A549 (cell line): Measurements from ENCODE around the gene OR52A5. TPM values are rescaled to one million over a fixed set of nuclear protein-coding genes. Genes with fewer than 3 reads are reported as not detected.
"Not testable (repeated sequence)": the region's sequence is repeated elsewhere in the genome, so short reads cannot be mapped to it uniquely, and the experiment has no call there.

ENCODE experiments used
- ATAC-seq, 2 experiments: fragments of 200-7000 bp in 1 of 2; fragments of >200 bp in 1 of 2; cut with Nextera tagmentation in 1 of 2; cut with Tn5 transposase in 1 of 2; 3 replicates each; pipeline versions ENCODE4 v1.8.0 to v1.9.1; 2018 to 2020; ENCODE audit warnings: mild to moderate bottlenecking in 1 of 2, moderate library complexity in 1 of 2
- CTCF ChIA-PET: fragments of 300-600 bp; sonication (Branson Sonifier 250); formaldehyde crosslinking; extraction: SDS; loops from one replicate; lab custom pipeline; 2021; ENCODE audit warnings: antibody characterized with exemption, inconsistent platforms; lab: Yijun Ruan, JAX
- POLR2A ChIA-PET: fragments of 350-600 bp; formaldehyde crosslinking; extraction: SDS; loops from one replicate; lab custom pipeline; 2021; ENCODE audit warnings: antibody characterized with exemption, inconsistent platforms; lab: Yijun Ruan, JAX
- DNase-seq, 2 experiments: peaks; one replicate each; pipeline versions ENCODE4 v3.0.0 to v3.0.0-alpha.2; 2011 to 2016; ENCODE audit warnings: low read depth in 1 of 2, low spot score in 1 of 2
- FAIRE-seq: peaks from 2 replicates; lab custom pipeline; 2011; peaks lifted over from hg19 to GRCh38; lab: Jason Lieb, UNC
- H3K27ac ChIP-seq, 2 experiments: fragments of >200 bp; sonication (Bioruptor Twin); formaldehyde crosslinking; 3 replicates each; pipeline ENCODE4 v1.5.1; 2016 to 2017
- H3K4me1 ChIP-seq: fragments of >200 bp; sonication (Bioruptor Twin); formaldehyde crosslinking; 3 replicates; pipeline ENCODE4 v1.6.1; 2016
- H3K4me2 ChIP-seq: fragments of >200 bp; sonication (Bioruptor Twin); formaldehyde crosslinking; 3 replicates; pipeline ENCODE4 v1.6.1; 2016
- H3K4me3 ChIP-seq: fragments of >200 bp; sonication (Bioruptor Twin); formaldehyde crosslinking; 3 replicates; pipeline ENCODE4 v1.5.1; 2016
- H3K9me3 ChIP-seq: fragments of >200 bp; sonication (Bioruptor Twin); formaldehyde crosslinking; 3 replicates; pipeline ENCODE4 v1.6.1; 2016
- BHLHE40 ChIP-seq: IDR thresholded peaks from 2 replicates; pipeline ENCODE4 v1.6.1; 2012; ENCODE audit warnings: low read depth, low read length, inconsistent platforms
- CBX2 ChIP-seq: fragments of 200-600 bp; sonication (generic); IDR thresholded peaks from 2 replicates; pipeline ENCODE4 v1.6.1; 2016; ENCODE audit warnings: low read depth, mild to moderate bottlenecking, borderline replicate concordance
- EP300 ChIP-seq, 2 experiments: fragments of >200 bp; sonication (Bioruptor Twin); formaldehyde crosslinking; IDR thresholded peaks; 2 replicates in 1 of 2; 3 replicates in 1 of 2; pipeline ENCODE4 v1.6.1; 2016 to 2017
- ESRRA ChIP-seq: fragments of 150-350 bp; IDR thresholded peaks from 2 replicates; pipeline ENCODE4 v1.6.1; 2014; ENCODE audit warnings: mild to moderate bottlenecking, low read length, borderline replicate concordance
- GATA3 ChIP-seq: IDR thresholded peaks from 2 replicates; pipeline ENCODE4 v1.6.1; 2012; ENCODE audit warnings: borderline replicate concordance
- HEYL ChIP-seq: fragments of 250-450 bp; sonication (Bioruptor Pico); IDR thresholded peaks from 2 replicates; pipeline ENCODE4 v1.8.0; 2021; ENCODE audit warnings: mild to moderate bottlenecking, moderate library complexity
- HOXA7 ChIP-seq: fragments of 250-450 bp; sonication (Bioruptor Pico); IDR thresholded peaks from 2 replicates; pipeline ENCODE4 v1.5.0; 2020; ENCODE audit warnings: mild to moderate bottlenecking, moderate library complexity
- HOXB5 ChIP-seq: fragments of 250-450 bp; sonication (Bioruptor Pico); IDR thresholded peaks from 2 replicates; pipeline ENCODE4 v1.5.0; 2020; ENCODE audit warnings: mild to moderate bottlenecking, moderate library complexity
- KDM1A ChIP-seq: fragments of 200-600 bp; sonication (generic); IDR thresholded peaks from 2 replicates; pipeline ENCODE4 v1.6.1; 2016; ENCODE audit warnings: low read depth, mild to moderate bottlenecking
- MAZ ChIP-seq: fragments of 150-350 bp; IDR thresholded peaks from 2 replicates; pipeline ENCODE4 v1.6.1; 2014; ENCODE audit warnings: antibody characterized with exemption, low read depth, low read length, borderline replicate concordance
- NFE2L2 ChIP-seq: fragments of 150-350 bp; conservative IDR thresholded peaks from 2 replicates; pipeline ENCODE4 v1.6.1; 2014; ENCODE audit warnings: low read length
- NPAS2 ChIP-seq: fragments of 250-450 bp; sonication (Bioruptor Pico); IDR thresholded peaks from 2 replicates; pipeline ENCODE4 v1.8.0; 2022; ENCODE audit warnings: mild to moderate bottlenecking, moderate library complexity, borderline replicate concordance
- NR3C1 ChIP-seq: fragments of >200 bp; sonication (Bioruptor Twin); formaldehyde crosslinking; IDR thresholded peaks from 3 replicates; pipeline ENCODE4 v1.6.1; 2017
- PHF8 ChIP-seq: fragments of 200-600 bp; sonication (generic); IDR thresholded peaks from 2 replicates; pipeline ENCODE4 v1.6.1; 2016; ENCODE audit warnings: low read depth, mild to moderate bottlenecking, antibody characterized with exemption, moderate library complexity, borderline replicate concordance
- POLR2AphosphoS2 ChIP-seq: conservative IDR thresholded peaks from 2 replicates; pipeline ENCODE4 v1.6.1; 2012; ENCODE audit warnings: low read length, improper control_type of control experiment, inconsistent platforms
- RAD21 ChIP-seq, 2 experiments: fragments of >200 bp in 1 of 2; sonication (Bioruptor Twin) in 1 of 2; formaldehyde crosslinking in 1 of 2; IDR thresholded peaks in 1 of 2; conservative IDR thresholded peaks in 1 of 2; 2 replicates in 1 of 2; 3 replicates in 1 of 2; pipeline ENCODE4 v1.6.1; 2012 to 2018; ENCODE audit warnings: inconsistent platforms in 1 of 2
- TP53 ChIP-seq: fragments of 250-450 bp; sonication (Bioruptor Pico); IDR thresholded peaks from 2 replicates; pipeline ENCODE4 v1.5.0; 2021; ENCODE audit warnings: mild to moderate bottlenecking, moderate library complexity
- ZNF302 ChIP-seq: fragments of 250-450 bp; sonication (Bioruptor Pico); IDR thresholded peaks from 2 replicates; pipeline ENCODE4 v1.9.0; 2021; ENCODE audit warnings: inconsistent platforms, mild to moderate bottlenecking, moderate library complexity
- WGBS: methylation state at CpG from one replicate; pipeline ENCODE4 v1.1.6; 2017; ENCODE audit errors: missing lambda C conversion rate; 5-methylcytosine and 5-hydroxymethylcytosine counted together
- polyA plus RNA-seq, 4 experiments: library from polyadenylated mRNA; depleted of rRNA in 3 of 4; stranded (reverse); fragments of >200 nt; fragmentation: RNase III in 1 of 4; extraction: RNeasy Plus Mini Kit Qiagen cat#74134 plus additional on column Dnase treatment in 1 of 4; gene quantifications; 2 replicates in 3 of 4; 3 replicates in 1 of 4; pipeline ENCODE4 v1.2.3, GENCODE V29; 2011 to 2017
- TF ChIP-seq, protein P1 (sequence below): fragments of 200-600 bp; sonication (generic); IDR thresholded peaks from 2 replicates; pipeline ENCODE4 v1.6.1; 2016; ENCODE audit warnings: antibody characterized with exemption, mild to moderate bottlenecking, moderate library complexity
- TF ChIP-seq, protein P2 (sequence below): IDR thresholded peaks from 2 replicates; pipeline ENCODE4 v1.6.1; 2012; ENCODE audit warnings: low read depth, borderline replicate concordance
- TF ChIP-seq, protein P3 (sequence below): fragments of 450-650 bp; IDR thresholded peaks from 2 replicates; pipeline ENCODE4 v1.6.1; 2014; ENCODE audit warnings: antibody characterized with exemption
- TF ChIP-seq, protein P4 (sequence below): IDR thresholded peaks from 2 replicates; pipeline ENCODE4 v1.6.1; 2012

Gene OR52A5
- polyA plus RNA-seq, 2 of the 4 experiments (the other 2 are of a cell fraction), result not detected

DNA sequence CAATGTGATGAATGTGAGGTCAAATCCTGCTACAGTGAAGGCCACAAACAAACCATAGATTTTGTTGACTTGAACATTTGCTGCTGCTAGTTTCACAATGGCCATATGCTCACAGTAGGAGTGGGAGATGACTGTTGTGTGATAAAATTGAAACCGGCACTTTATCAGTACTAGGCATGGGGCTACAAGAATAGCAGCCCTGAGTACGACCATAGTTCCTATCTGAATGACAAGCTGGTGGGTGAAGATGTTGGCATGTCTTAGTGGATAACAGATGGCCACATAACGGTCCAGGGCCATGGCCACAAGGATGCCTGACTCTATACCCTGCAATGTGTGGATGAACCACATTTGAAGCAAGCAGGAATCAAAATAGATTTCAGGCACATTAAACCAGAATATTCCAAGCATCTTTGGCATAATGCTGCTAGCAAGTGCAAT, 13.6 kb upstream of the OR52A5 start:
- H3K27ac ChIP-seq, result no peak overlapping the region
- no peaks in the 10 kb centered on the region for H3K9me3 ChIP-seq
- H3K4me3 ChIP-seq, result no peak overlapping the region
- no peak for TF ChIP-seq ZNF302 (CRISPR knock-in tag)
- no peak for TF ChIP-seq ESRRA
- TF ChIP-seq, protein P1, sequence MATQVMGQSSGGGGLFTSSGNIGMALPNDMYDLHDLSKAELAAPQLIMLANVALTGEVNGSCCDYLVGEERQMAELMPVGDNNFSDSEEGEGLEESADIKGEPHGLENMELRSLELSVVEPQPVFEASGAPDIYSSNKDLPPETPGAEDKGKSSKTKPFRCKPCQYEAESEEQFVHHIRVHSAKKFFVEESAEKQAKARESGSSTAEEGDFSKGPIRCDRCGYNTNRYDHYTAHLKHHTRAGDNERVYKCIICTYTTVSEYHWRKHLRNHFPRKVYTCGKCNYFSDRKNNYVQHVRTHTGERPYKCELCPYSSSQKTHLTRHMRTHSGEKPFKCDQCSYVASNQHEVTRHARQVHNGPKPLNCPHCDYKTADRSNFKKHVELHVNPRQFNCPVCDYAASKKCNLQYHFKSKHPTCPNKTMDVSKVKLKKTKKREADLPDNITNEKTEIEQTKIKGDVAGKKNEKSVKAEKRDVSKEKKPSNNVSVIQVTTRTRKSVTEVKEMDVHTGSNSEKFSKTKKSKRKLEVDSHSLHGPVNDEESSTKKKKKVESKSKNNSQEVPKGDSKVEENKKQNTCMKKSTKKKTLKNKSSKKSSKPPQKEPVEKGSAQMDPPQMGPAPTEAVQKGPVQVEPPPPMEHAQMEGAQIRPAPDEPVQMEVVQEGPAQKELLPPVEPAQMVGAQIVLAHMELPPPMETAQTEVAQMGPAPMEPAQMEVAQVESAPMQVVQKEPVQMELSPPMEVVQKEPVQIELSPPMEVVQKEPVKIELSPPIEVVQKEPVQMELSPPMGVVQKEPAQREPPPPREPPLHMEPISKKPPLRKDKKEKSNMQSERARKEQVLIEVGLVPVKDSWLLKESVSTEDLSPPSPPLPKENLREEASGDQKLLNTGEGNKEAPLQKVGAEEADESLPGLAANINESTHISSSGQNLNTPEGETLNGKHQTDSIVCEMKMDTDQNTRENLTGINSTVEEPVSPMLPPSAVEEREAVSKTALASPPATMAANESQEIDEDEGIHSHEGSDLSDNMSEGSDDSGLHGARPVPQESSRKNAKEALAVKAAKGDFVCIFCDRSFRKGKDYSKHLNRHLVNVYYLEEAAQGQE, result no peak
- TF ChIP-seq CBX2, result no peak
- no peak for TF ChIP-seq MAZ
- TF ChIP-seq, protein P2, sequence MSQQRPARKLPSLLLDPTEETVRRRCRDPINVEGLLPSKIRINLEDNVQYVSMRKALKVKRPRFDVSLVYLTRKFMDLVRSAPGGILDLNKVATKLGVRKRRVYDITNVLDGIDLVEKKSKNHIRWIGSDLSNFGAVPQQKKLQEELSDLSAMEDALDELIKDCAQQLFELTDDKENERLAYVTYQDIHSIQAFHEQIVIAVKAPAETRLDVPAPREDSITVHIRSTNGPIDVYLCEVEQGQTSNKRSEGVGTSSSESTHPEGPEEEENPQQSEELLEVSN, result no peak
- POLR2A ChIA-PET, result no interaction called here
- no peak for ATAC-seq
- no peak overlapping the region for H3K4me2 ChIP-seq
- 29% methylated on average over 3 of the region's 3 CpGs for WGBS
- DNase-seq, result no peak
- no peaks in the 10 kb centered on the region for H3K4me1 ChIP-seq
- no peak for FAIRE-seq
- CTCF ChIA-PET, result no interaction called here

DNA sequence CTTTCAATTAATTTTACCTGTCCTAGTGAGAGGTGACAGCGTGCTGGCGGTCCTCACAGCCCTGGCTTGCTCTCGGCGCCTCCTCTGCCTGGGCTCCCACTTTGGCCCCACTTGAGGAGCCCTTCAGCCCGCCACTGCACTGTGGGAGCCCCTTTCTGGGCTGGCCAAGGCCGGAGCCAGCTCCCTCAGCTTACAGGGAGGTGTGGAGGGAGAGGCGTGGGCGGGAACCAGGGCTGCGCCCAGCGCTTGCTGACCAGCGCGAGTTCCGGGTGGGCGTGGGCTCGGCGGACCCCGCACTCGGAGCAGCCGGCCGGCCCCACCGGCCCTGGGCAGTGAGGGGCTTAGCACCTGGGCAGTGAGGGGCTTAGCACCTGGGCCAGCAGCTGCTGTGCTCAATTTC, 6.0 kb upstream of the OR52A5 start:
- H3K4me1 ChIP-seq, H3K27ac ChIP-seq, ATAC-seq, H3K9me3 ChIP-seq, POLR2A ChIA-PET, FAIRE-seq, H3K4me2 ChIP-seq, H3K4me3 ChIP-seq, DNase-seq, CTCF ChIA-PET: not testable (repeated sequence)
- WGBS, result 18% methylated on average over 5 of the region's 21 CpGs

DNA sequence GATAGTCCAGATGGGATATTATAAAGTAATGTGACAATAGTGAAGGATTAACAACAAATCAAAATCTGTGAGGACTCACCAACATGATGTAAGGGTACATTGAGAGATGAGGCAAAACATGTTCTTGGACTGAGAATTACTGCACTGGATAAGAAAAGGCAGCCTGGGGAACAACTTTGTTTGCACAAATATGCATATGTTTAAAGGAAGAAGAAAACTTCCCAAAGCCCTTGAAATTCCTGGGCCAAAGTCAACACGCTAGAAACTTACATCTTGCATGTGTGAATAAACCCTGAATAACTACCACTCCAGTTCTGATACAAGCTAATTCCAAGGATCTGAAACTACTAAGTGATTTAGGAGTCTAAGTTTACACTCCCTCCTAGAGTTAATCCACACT, 1.1 kb downstream of the OR52A5 start:
- CTCF ChIA-PET, result interaction anchor here (0.6 kb wide), 1 partner anchor 951 kb away, joined by 3 read pairs; no protein-coding TSS in a partner anchor
- Histone ChIP-seq H3K4me1 (no peaks in the 10 kb centered on the region), H3K27ac (no peak overlapping the region), H3K4me3 (no peak overlapping the region), H3K9me3 (no peaks in the 10 kb centered on the region), H3K4me2 (no peak overlapping the region)
- DNase-seq (no peak), FAIRE-seq (no peak), ATAC-seq (no peak)
- TF ChIP-seq POLR2AphosphoS2, result no peak
- no peak for TF ChIP-seq NPAS2
- TF ChIP-seq HOXB5, result no peak
- no peak for TF ChIP-seq EP300 (IDR thresholded peaks at IDR 0.05)
- TF ChIP-seq NR3C1, result no peak
- no peak for TF ChIP-seq RAD21 (conservative IDR thresholded peaks at IDR 0.05 in 1 of 2, IDR thresholded peaks at IDR 0.05 in 1 of 2)
- no peak for TF ChIP-seq GATA3
- no peak for TF ChIP-seq HOXA7 (CRISPR knock-in tag)
- TF ChIP-seq, protein P3, sequence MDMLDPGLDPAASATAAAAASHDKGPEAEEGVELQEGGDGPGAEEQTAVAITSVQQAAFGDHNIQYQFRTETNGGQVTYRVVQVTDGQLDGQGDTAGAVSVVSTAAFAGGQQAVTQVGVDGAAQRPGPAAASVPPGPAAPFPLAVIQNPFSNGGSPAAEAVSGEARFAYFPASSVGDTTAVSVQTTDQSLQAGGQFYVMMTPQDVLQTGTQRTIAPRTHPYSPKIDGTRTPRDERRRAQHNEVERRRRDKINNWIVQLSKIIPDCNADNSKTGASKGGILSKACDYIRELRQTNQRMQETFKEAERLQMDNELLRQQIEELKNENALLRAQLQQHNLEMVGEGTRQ, result no peak
- WGBS, result 48% methylated on average over 1 of the region's 1 CpG
- POLR2A ChIA-PET, result no interaction called here

DNA sequence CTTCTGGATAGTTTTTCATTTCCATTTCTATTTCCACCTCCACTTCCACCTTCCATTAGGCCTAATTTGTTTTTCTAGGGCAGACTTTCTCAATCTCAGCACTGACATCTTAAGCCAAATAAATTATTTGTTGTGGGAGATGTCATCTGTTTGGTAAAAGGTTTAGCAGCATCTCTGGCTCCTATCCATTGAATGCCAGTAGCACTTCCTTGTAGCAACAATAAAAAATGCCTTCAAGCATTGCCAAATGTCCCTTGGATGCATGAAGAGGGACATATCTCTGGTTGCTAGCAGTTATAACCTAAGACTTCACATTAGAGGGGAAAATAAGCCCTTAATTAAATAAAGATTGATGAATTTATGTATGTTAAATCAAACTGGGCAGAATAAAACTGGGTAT, 1.9 kb downstream of the OR52A5 start:
- no peak overlapping the region for H3K4me3 ChIP-seq
- no peak for TF ChIP-seq GATA3
- no peak for TF ChIP-seq EP300 (IDR thresholded peaks at IDR 0.05)
- TF ChIP-seq RAD21 (conservative IDR thresholded peaks at IDR 0.05 in 1 of 2, IDR thresholded peaks at IDR 0.05 in 1 of 2), result no peak
- TF ChIP-seq TP53, result no peak
- TF ChIP-seq, protein P4, sequence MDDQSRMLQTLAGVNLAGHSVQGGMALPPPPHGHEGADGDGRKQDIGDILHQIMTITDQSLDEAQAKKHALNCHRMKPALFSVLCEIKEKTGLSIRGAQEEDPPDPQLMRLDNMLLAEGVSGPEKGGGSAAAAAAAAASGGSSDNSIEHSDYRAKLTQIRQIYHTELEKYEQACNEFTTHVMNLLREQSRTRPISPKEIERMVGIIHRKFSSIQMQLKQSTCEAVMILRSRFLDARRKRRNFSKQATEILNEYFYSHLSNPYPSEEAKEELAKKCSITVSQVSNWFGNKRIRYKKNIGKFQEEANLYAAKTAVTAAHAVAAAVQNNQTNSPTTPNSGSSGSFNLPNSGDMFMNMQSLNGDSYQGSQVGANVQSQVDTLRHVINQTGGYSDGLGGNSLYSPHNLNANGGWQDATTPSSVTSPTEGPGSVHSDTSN, result no peak
- no peak for TF ChIP-seq PHF8
- TF ChIP-seq POLR2AphosphoS2, result no peak
- no peak for TF ChIP-seq KDM1A
- TF ChIP-seq HEYL (CRISPR knock-in tag), result no peak
- no peak for TF ChIP-seq BHLHE40
- TF ChIP-seq NFE2L2, result no peak
- TF ChIP-seq, all 56 proteins: peak for 0
- DNase-seq (no peak), FAIRE-seq (no peak), ATAC-seq (no peak)
- no peak overlapping the region for H3K4me2 ChIP-seq
- CTCF ChIA-PET, result no interaction called here
- no peak overlapping the region for H3K27ac ChIP-seq
- no peaks in the 10 kb centered on the region for H3K4me1 ChIP-seq
- H3K9me3 ChIP-seq, result no peaks in the 10 kb centered on the region
- POLR2A ChIA-PET, result no interaction called here
